ENCODE data around the gene PLPP2. TPM values are rescaled to one million over a fixed set of nuclear protein-coding genes. Genes with fewer than 3 reads are reported as not detected.
"Not testable (repeated sequence)": the region's sequence is repeated elsewhere in the genome, so short reads cannot be mapped to it uniquely, and the experiment has no call there.

Gene PLPP2
- total RNA-seq, 1 experiment from 2014 or later = not detected

DNA sequence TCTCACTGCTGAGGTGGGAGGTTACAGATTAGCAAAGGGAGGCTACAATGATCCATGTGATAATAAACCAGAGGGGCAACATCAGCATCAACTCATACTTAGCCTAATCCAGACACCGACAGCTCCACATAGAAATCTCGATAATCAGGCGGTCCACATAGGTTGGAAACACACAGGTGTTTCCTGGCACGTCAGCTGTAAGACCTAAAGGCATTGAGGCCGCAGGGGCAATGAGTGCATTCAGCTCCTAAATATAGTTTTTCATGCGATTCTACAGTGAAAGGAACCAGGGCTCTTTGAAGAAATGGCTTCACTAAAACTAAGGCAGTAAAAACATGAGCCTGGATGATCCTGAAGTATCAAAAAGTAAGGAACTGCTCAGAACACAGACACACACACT, 19.3 kb downstream of the PLPP2 start:
- intact Hi-C loops (cut with micrococcal nuclease) = no loop called here
- POLR2A ChIA-PET (ENCODE audit: unreplicated experiment) = no interaction called here
- H3K27me3 ChIP-seq (ENCODE audit: low read length) = no peaks in the 10 kb centered on the region
- DNase-seq (no peak), ATAC-seq (no peak)
- no peaks in the 10 kb centered on the region for H3K9me2 ChIP-seq (replicated peaks; ENCODE audit: low read length)
- no peak overlapping the region for H2AFZ ChIP-seq (ENCODE audit: low read length)
- no peak overlapping the region for H3K4me2 ChIP-seq (ENCODE audit: low read length)
- no peaks in the 10 kb centered on the region for H3K4me1 ChIP-seq (ENCODE audit: insufficient read depth, low read length)
- no peaks in the 10 kb centered on the region for H3K79me2 ChIP-seq (ENCODE audit: low read length)
- H3F3A ChIP-seq (ENCODE audit: low read length, unreplicated experiment) = no peaks in the 10 kb centered on the region
- no peaks in the 10 kb centered on the region for H4K20me1 ChIP-seq (ENCODE audit: low read length)
- no TSS peak for BruUV-seq (replicated peaks)
- no peaks in the 10 kb centered on the region for H3K9me3 ChIP-seq (ENCODE audit: low read length)
- H3K36me3 ChIP-seq (ENCODE audit: low read depth, low read length) = no peaks in the 10 kb centered on the region
- H3K9ac ChIP-seq (ENCODE audit: low read length) = no peak overlapping the region
- TF ChIP-seq, protein P1, sequence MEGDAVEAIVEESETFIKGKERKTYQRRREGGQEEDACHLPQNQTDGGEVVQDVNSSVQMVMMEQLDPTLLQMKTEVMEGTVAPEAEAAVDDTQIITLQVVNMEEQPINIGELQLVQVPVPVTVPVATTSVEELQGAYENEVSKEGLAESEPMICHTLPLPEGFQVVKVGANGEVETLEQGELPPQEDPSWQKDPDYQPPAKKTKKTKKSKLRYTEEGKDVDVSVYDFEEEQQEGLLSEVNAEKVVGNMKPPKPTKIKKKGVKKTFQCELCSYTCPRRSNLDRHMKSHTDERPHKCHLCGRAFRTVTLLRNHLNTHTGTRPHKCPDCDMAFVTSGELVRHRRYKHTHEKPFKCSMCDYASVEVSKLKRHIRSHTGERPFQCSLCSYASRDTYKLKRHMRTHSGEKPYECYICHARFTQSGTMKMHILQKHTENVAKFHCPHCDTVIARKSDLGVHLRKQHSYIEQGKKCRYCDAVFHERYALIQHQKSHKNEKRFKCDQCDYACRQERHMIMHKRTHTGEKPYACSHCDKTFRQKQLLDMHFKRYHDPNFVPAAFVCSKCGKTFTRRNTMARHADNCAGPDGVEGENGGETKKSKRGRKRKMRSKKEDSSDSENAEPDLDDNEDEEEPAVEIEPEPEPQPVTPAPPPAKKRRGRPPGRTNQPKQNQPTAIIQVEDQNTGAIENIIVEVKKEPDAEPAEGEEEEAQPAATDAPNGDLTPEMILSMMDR (conservative IDR thresholded peaks at IDR 0.05; ENCODE audit: low read depth, low read length) = no peak
- TF ChIP-seq EZH2phosphoT487 (IDR thresholded peaks at IDR 0.05; ENCODE audit: borderline replicate concordance, low read length) = no peak
- CTCF ChIA-PET = no interaction called here
- H3K27ac ChIP-seq (ENCODE audit: low read length) = no peak overlapping the region
- H3K4me3 ChIP-seq (ENCODE audit: low read length) = no peak overlapping the region

DNA sequence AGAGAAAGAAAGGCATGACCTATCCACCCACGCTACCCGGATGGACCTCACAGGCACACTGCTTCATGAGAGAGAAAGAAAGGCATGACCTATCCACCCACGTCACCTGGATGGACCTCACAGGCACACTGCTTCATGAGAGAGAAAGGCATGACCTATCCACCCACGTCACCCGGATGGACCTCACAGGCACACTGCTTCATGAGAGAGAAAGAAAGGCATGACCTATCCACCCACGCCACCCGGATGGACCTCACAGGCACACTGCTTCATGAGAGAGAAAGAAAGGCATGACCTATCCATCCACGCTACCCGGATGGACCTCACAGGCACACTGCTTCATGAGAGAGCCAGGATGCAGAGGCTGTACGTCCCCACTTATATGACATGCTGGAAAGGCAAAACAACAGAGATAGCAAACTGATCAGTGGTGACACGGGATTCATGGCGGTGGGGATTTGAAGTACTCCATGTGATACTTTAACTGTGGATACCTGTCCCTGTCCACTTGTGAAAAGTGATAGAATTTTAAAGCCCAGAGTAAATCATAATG, 20.4 kb downstream of the PLPP2 start:
- H3K9me2 ChIP-seq (replicated peaks; ENCODE audit: low read length); H3K79me2 ChIP-seq (ENCODE audit: low read length); BruUV-seq (replicated peaks); ATAC-seq; H3K27ac ChIP-seq (ENCODE audit: low read length); CTCF ChIA-PET; H3K9me3 ChIP-seq (ENCODE audit: low read length); H3K9ac ChIP-seq (ENCODE audit: low read length); H3K4me3 ChIP-seq (ENCODE audit: low read length); POLR2A ChIA-PET (ENCODE audit: unreplicated experiment); H3K4me2 ChIP-seq (ENCODE audit: low read length); DNase-seq; H3K27me3 ChIP-seq (ENCODE audit: low read length); H2AFZ ChIP-seq (ENCODE audit: low read length); H4K20me1 ChIP-seq (ENCODE audit: low read length); H3K4me1 ChIP-seq (ENCODE audit: insufficient read depth, low read length); H3K36me3 ChIP-seq (ENCODE audit: low read depth, low read length); intact Hi-C loops (cut with micrococcal nuclease); H3F3A ChIP-seq (ENCODE audit: low read length, unreplicated experiment): not testable (repeated sequence)

DNA sequence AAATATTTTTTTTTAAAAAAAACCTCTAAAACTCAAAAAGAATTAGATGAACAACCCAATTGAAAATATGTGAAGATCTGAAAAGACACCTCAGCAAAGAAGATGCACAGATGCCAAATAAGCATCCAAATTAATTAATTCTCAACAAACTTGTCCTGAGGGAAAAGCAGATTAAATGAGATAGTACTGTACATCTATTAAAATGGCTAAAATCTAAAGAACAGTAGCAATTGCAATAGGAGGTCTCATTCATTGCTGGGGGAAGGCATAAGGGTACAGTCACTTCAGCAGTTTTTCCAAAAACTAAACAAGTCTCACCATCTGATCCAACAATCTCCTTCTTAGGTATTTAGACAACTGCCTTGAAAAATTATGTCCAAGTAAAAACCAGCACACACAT, 22.0 kb downstream of the PLPP2 start:
- Histone ChIP-seq H2AFZ (ENCODE audit: low read length) (no peak overlapping the region), H3K27me3 (ENCODE audit: low read length) (no peaks in the 10 kb centered on the region), H3K9me2 (replicated peaks; ENCODE audit: low read length) (no peaks in the 10 kb centered on the region), H3K9me3 (ENCODE audit: low read length) (no peaks in the 10 kb centered on the region), H3K4me3 (ENCODE audit: low read length) (no peak overlapping the region), H3K4me2 (ENCODE audit: low read length) (no peak overlapping the region), H3K27ac (ENCODE audit: low read length) (no peak overlapping the region), H3K9ac (ENCODE audit: low read length) (no peak overlapping the region), H3K36me3 (ENCODE audit: low read depth, low read length) (no peaks in the 10 kb centered on the region), H3F3A (ENCODE audit: low read length, unreplicated experiment) (no peaks in the 10 kb centered on the region), H3K4me1 (ENCODE audit: insufficient read depth, low read length) (no peaks in the 10 kb centered on the region), H4K20me1 (ENCODE audit: low read length) (no peaks in the 10 kb centered on the region), H3K79me2 (ENCODE audit: low read length) (no peaks in the 10 kb centered on the region)
- no TSS peak for BruUV-seq (replicated peaks)
- ATAC-seq (no peak), DNase-seq (no peak)
- ChIA-PET POLR2A (ENCODE audit: unreplicated experiment) (no interaction called here), CTCF (no interaction called here)
- TF ChIP-seq, protein P1 (conservative IDR thresholded peaks at IDR 0.05; ENCODE audit: low read depth, low read length) = no peak
- TF ChIP-seq EZH2 (IDR thresholded peaks at IDR 0.05; ENCODE audit: low read length, unreplicated experiment) (no peak), EZH2phosphoT487 (IDR thresholded peaks at IDR 0.05; ENCODE audit: borderline replicate concordance, low read length) (no peak)
- intact Hi-C loops (cut with micrococcal nuclease) = no loop called here

Measured in PC-3 (cell line).